RKO (cell line): ENCODE measurements around the gene CCDC24.

ENCODE experiments used
- DNase-seq: peaks from one replicate; pipeline ENCODE4 v3.0.0-alpha.2; 2016; ENCODE audit warnings: low spot score

The CCDC24 gene

GRCh38 chr1:43999455-43999854 lies 8.1 kb downstream of the CCDC24 start:
- DNase-seq = no peak

GRCh38 chr1:44000122-44000665 lies 8.8 kb downstream of the CCDC24 start:
- DNase-seq = no peak

GRCh38 chr1:44002165-44002564 lies 10.8 kb downstream of the CCDC24 start:
- DNase-seq = no peak

GRCh38 chr1:44002606-44003157 lies 11.3 kb downstream of the CCDC24 start:
- no peak for DNase-seq

GRCh38 chr1:44008259-44008658 lies 16.9 kb downstream of the CCDC24 start:
- DNase-seq = no peak

- no peak for DNase-seq
These were observed 19.6 kb downstream of the CCDC24 start for GRCh38 chr1:44010935-44011471.

GRCh38 chr1:44012404-44012803 lies 21.0 kb downstream of the CCDC24 start:
- DNase-seq = no peak

- no peak for DNase-seq
These were observed 21.7 kb downstream of the CCDC24 start for GRCh38 chr1:44012941-44013609.

GRCh38 chr1:44013949-44014348 lies 22.6 kb downstream of the CCDC24 start:
- no peak for DNase-seq

- DNase-seq = no peak
These were observed 23.1 kb downstream of the CCDC24 start for GRCh38 chr1:44014365-44015104.

GRCh38 chr1:44015206-44015605 lies 23.8 kb downstream of the CCDC24 start:
- DNase-seq = no peak

GRCh38 chr1:44016041-44016889 lies 24.9 kb downstream of the CCDC24 start:
- DNase-seq = no peak

GRCh38 chr1:44016890-44017400 lies 25.5 kb downstream of the CCDC24 start:
- no peak for DNase-seq

- DNase-seq = no peak
These were observed 28.1 kb downstream of the CCDC24 start for GRCh38 chr1:44019466-44019948.

- no peak for DNase-seq
These were observed 29.1 kb downstream of the CCDC24 start for GRCh38 chr1:44020464-44020863.

GRCh38 chr1:44021156-44021555 lies 29.8 kb downstream of the CCDC24 start:
- DNase-seq = no peak

GRCh38 chr1:44021581-44022321 lies 30.4 kb downstream of the CCDC24 start:
- DNase-seq = no peak

GRCh38 chr1:44024031-44024902 lies 32.9 kb downstream of the CCDC24 start:
- DNase-seq = no peak

GRCh38 chr1:44024903-44025525 lies 33.6 kb downstream of the CCDC24 start:
- no peak for DNase-seq
